Measurements from ENCODE around the gene MERTK. TPM values are rescaled to one million over a fixed set of nuclear protein-coding genes. Genes with fewer than 3 reads are reported as not detected.
A peak's percentile ranks its signal among the peaks of the same experiment; 100 is the strongest.

Gene MERTK
- total RNA-seq, 1 donor from 2014 or later: 5.1 TPM

DNA sequence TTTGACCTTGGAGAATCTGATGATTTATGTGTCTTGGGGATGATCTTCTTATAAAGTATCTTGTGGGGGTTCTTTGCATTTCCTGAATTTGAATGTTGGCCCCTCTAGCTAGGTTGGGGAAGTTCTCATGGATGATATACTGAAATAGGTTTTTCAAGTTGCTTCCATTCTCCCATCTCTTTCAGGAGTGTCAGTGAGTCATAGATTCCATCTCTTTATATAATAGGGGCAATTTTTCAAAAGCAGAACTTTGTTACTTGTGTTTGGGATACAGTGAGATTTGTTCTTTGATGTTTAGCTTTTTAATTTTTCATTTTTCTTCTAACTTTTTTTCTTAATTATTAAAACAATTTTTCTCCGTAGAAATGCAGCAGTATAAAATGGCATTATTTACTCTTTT is 176.1 kb downstream of the MERTK start:
- Histone ChIP-seq H2AFZ (ENCODE audit: low read depth, low read length) (no peak overlapping the region), H3K4me3 (ENCODE audit: insufficient read depth, low read depth, low read length) (no peak overlapping the region), H3K4me2 (ENCODE audit: low read length) (no peak overlapping the region), H4K20me1 (ENCODE audit: insufficient read depth, low read length) (peaks cover 29% of the 10 kb centered on the region), H3K9me3 (ENCODE audit: insufficient read depth, low read depth, low read length) (no peaks in the 10 kb centered on the region), H3K27ac (ENCODE audit: low read depth, low read length) (no peak overlapping the region), H3K9ac (ENCODE audit: low read length) (no peak overlapping the region), H3K79me2 (ENCODE audit: insufficient read depth, low read length) (peaks cover 37% of the 10 kb centered on the region), H3K36me3 (ENCODE audit: insufficient read depth, low read length) (peaks cover 20% of the 10 kb centered on the region), H3K4me1 (ENCODE audit: insufficient read depth, low read length) (peaks cover 11% of the 10 kb centered on the region), H3K27me3 (ENCODE audit: insufficient read depth, low read length) (no peaks in the 10 kb centered on the region)
- no peaks in the 10 kb centered on the region for H3K27me3 Mint-ChIP-seq (ENCODE audit: low read depth, unreplicated experiment)
- peaks cover 16% of the 10 kb centered on the region for H3K4me1 Mint-ChIP-seq (ENCODE audit: low read depth, unreplicated experiment)
- no peak overlapping the region for H3K4me3 Mint-ChIP-seq (ENCODE audit: unreplicated experiment)
- TF ChIP-seq, protein P1, sequence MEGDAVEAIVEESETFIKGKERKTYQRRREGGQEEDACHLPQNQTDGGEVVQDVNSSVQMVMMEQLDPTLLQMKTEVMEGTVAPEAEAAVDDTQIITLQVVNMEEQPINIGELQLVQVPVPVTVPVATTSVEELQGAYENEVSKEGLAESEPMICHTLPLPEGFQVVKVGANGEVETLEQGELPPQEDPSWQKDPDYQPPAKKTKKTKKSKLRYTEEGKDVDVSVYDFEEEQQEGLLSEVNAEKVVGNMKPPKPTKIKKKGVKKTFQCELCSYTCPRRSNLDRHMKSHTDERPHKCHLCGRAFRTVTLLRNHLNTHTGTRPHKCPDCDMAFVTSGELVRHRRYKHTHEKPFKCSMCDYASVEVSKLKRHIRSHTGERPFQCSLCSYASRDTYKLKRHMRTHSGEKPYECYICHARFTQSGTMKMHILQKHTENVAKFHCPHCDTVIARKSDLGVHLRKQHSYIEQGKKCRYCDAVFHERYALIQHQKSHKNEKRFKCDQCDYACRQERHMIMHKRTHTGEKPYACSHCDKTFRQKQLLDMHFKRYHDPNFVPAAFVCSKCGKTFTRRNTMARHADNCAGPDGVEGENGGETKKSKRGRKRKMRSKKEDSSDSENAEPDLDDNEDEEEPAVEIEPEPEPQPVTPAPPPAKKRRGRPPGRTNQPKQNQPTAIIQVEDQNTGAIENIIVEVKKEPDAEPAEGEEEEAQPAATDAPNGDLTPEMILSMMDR (IDR thresholded peaks at IDR 0.05; ENCODE audit: insufficient read depth, low read depth, low read length): no peak
- TF ChIP-seq EZH2 (IDR thresholded peaks at IDR 0.05; ENCODE audit: insufficient read depth, low read length): no peak
- H3K9me3 Mint-ChIP-seq (ENCODE audit: unreplicated experiment): peaks cover 8% of the 10 kb centered on the region
- peaks cover 39% of the 10 kb centered on the region for H3K36me3 Mint-ChIP-seq (ENCODE audit: low read depth, unreplicated experiment)
- H3K27ac Mint-ChIP-seq (ENCODE audit: unreplicated experiment): no peak overlapping the region
- peak; percentile 44 for DNase-seq (ENCODE audit: low read depth)
- no peak for FAIRE-seq

DNA sequence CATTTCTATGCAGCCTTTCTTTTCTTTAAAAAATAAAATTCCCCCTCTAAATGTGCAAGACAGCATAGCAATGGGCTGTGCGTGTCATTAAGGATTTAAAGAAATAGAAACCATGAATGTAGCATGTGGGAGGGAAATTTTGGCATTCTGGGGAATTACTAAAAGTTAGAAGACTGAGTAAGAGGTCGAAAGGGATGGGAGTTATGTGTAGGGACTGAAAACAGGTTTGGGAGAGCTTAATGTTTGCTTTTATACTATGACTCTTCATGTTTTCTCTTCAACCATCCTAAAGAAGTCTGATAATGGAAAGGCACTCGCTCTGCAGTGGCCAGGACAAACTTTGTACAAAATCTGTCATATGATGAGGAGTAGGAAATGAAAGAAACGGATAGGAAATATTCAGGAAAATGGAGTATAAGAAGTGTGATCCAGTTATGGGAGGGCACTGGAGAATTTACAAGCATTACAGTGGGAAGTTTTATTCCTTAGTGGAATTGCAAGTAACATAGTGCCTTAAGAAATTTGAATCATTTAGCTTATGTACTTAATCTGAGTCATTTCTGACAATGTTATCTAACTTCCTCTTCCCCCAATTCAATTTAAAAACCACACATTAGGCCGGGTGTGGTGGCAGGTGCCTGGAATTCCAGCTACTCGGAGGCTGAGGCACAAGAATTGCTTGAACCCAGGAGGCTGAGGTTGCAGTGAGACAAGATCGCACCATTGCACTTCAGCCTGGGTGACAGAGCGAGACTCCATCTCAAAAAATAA is 177.3 kb downstream of the MERTK start:
- no peak overlapping the region for H3K4me3 ChIP-seq (ENCODE audit: insufficient read depth, low read depth, low read length)
- H3K27me3 ChIP-seq (ENCODE audit: insufficient read depth, low read length): no peaks in the 10 kb centered on the region
- H3K9me3 ChIP-seq (ENCODE audit: insufficient read depth, low read depth, low read length): no peaks in the 10 kb centered on the region
- H3K27ac ChIP-seq (ENCODE audit: low read depth, low read length): no peak overlapping the region
- Mint-ChIP-seq H3K4me3 (ENCODE audit: unreplicated experiment) (no peak overlapping the region), H3K27ac (ENCODE audit: unreplicated experiment) (no peak overlapping the region), H3K36me3 (ENCODE audit: low read depth, unreplicated experiment) (peaks cover 34% of the 10 kb centered on the region), H3K27me3 (ENCODE audit: low read depth, unreplicated experiment) (no peaks in the 10 kb centered on the region), H3K4me1 (ENCODE audit: low read depth, unreplicated experiment) (peaks cover 16% of the 10 kb centered on the region), H3K9me3 (ENCODE audit: unreplicated experiment) (peaks cover 8% of the 10 kb centered on the region)
- H3K4me2 ChIP-seq (ENCODE audit: low read length): peak overlapping the region; percentile 27
- peaks cover 23% of the 10 kb centered on the region for H3K36me3 ChIP-seq (ENCODE audit: insufficient read depth, low read length)
- TF ChIP-seq, protein P1 (IDR thresholded peaks at IDR 0.05; ENCODE audit: insufficient read depth, low read depth, low read length): no peak
- H3K9ac ChIP-seq (ENCODE audit: low read length): no peak overlapping the region
- no peak overlapping the region for H2AFZ ChIP-seq (ENCODE audit: low read depth, low read length)
- H3K79me2 ChIP-seq (ENCODE audit: insufficient read depth, low read length): peaks cover 36% of the 10 kb centered on the region
- DNase-seq (ENCODE audit: low read depth): peak; percentile 64
- no peak for FAIRE-seq
- peaks cover 32% of the 10 kb centered on the region for H4K20me1 ChIP-seq (ENCODE audit: insufficient read depth, low read length)
- H3K4me1 ChIP-seq (ENCODE audit: insufficient read depth, low read length): peaks cover 11% of the 10 kb centered on the region

DNA sequence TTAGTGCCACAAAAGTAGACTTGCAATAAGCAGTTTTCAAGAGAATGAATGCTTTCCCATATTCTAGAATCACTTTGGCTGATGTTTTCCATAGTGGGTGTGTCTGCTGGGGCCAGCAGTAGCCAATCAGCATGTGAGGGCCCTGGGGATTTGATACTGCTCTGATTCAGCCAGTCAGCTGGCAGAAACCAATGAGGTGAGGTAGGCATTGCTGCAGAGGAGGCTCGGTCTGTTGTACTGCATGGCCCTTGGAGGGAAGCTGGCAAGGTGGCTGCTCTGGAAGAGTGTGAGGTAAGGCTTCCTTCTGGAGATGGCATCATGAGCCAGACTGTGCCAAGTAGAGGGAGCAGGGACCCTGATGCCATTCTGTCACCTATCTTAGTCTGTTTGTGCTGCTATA is 179.4 kb downstream of the MERTK start:
- Histone ChIP-seq H4K20me1 (ENCODE audit: insufficient read depth, low read length) (peaks cover 29% of the 10 kb centered on the region), H3K4me2 (ENCODE audit: low read length) (no peak overlapping the region), H3K4me1 (ENCODE audit: insufficient read depth, low read length) (peaks cover 11% of the 10 kb centered on the region), H3K27ac (ENCODE audit: low read depth, low read length) (no peak overlapping the region), H2AFZ (ENCODE audit: low read depth, low read length) (no peak overlapping the region), H3K4me3 (ENCODE audit: insufficient read depth, low read depth, low read length) (no peak overlapping the region), H3K9me3 (ENCODE audit: insufficient read depth, low read depth, low read length) (no peaks in the 10 kb centered on the region), H3K27me3 (ENCODE audit: insufficient read depth, low read length) (no peaks in the 10 kb centered on the region), H3K9ac (ENCODE audit: low read length) (no peak overlapping the region), H3K36me3 (ENCODE audit: insufficient read depth, low read length) (peaks cover 40% of the 10 kb centered on the region), H3K79me2 (ENCODE audit: insufficient read depth, low read length) (peaks cover 22% of the 10 kb centered on the region)
- H3K27ac Mint-ChIP-seq (ENCODE audit: unreplicated experiment): no peak overlapping the region
- H3K36me3 Mint-ChIP-seq (ENCODE audit: low read depth, unreplicated experiment): peaks cover 39% of the 10 kb centered on the region
- DNase-seq (ENCODE audit: low read depth): no peak
- H3K9me3 Mint-ChIP-seq (ENCODE audit: unreplicated experiment): peaks cover 8% of the 10 kb centered on the region
- peaks cover 16% of the 10 kb centered on the region for H3K4me1 Mint-ChIP-seq (ENCODE audit: low read depth, unreplicated experiment)
- no peak for FAIRE-seq
- no peaks in the 10 kb centered on the region for H3K27me3 Mint-ChIP-seq (ENCODE audit: low read depth, unreplicated experiment)
- H3K4me3 Mint-ChIP-seq (ENCODE audit: unreplicated experiment): no peak overlapping the region
- no peak for TF ChIP-seq EZH2 (IDR thresholded peaks at IDR 0.05; ENCODE audit: insufficient read depth, low read length)
- TF ChIP-seq, protein P1 (IDR thresholded peaks at IDR 0.05; ENCODE audit: insufficient read depth, low read depth, low read length): no peak

Data from astrocyte (in vitro differentiated cells and primary cell).